Measurements from ENCODE around the gene NOTUM.
A peak's percentile ranks its signal among the peaks of the same experiment; 100 is the strongest.

Gene NOTUM

DNA sequence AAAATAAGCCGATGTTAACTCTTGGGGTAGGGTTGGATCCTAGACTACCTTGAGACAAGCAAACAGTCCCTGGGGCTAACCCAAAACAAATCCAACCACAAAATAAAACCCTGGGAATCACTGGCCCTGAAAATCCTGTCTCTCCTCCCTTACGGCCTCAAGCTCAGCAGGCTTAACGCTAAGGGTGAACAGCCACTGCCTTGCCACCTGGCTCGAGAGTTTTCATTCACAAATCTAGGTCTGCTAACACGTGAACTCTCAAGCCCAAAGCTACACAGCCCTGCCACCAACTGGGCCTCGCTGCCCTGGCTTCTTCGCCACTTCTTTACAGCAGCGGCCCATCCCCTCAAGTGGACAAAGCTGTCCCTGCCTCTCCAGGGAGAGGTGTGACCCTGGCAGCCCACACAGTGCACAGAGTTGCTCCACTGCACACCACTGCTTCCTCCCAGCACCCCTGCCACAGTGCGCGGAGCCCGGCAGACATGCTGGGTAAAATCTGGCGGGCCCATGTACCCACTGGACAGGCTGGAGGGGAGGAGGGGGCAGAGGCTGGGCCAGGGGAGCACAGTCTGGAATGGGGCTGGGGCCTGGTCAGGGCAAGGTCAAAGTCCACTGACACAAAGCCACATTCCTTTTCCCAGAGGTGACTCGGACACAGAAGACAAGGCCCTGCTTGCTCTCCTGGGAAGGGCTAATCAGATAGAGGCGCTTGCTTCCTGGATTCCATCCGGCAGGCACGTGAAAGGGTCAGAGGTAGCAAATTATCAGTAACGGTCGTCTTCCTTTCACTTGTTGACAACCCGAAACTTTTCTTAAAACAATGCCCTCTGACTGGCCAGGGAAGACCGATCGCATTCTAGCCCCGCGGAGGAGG, 50.8 kb downstream of the NOTUM start:
- DNase-seq (ENCODE audit: low spot score): peak; percentile 69

- DNase-seq (ENCODE audit: low spot score): no peak
Observed at GRCh38 chr17:81909231-81909630, 51.8 kb downstream of the NOTUM start.

- DNase-seq (ENCODE audit: low spot score): no peak
Observed at GRCh38 chr17:81908793-81909192, 52.2 kb downstream of the NOTUM start.

- DNase-seq (ENCODE audit: low spot score): no peak
Observed at GRCh38 chr17:81907219-81908145, 53.5 kb downstream of the NOTUM start.

DNA sequence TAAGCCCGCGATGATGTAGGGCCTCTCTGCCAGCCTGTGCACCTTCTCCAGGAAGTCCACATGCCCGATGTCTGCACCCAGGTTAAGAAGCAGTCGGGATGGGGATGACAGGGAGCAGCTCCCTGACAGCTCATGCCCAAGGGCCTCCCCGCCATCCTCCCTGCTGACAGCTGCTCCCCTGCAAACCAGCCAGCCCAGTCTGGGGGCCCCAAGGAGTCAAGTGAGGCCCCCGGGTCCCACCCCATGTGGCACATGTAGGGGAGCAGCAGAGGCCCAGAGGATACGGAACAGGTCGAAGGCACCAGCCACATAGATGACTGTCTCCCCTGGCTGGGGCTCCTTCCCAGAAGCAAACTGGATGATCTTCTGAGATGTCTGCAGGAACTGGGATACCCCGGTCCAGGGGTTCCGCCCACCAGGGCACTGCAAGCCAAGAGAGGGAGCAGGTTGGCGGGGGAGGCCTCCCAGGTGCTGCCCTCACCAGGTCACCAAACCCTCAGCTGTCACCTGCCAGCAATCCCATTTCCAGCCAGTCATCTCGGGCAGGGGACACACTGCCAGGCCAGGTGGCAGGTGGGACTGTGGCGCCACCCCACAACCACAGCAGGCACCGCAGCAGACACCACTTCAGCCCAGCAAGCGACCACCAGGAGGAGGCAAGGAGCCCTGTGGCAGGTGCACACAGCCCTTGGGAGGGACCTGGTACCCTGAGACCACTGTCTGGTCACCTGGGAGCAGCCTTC, 54.3 kb downstream of the NOTUM start:
- DNase-seq (ENCODE audit: low spot score): no peak

DNA sequence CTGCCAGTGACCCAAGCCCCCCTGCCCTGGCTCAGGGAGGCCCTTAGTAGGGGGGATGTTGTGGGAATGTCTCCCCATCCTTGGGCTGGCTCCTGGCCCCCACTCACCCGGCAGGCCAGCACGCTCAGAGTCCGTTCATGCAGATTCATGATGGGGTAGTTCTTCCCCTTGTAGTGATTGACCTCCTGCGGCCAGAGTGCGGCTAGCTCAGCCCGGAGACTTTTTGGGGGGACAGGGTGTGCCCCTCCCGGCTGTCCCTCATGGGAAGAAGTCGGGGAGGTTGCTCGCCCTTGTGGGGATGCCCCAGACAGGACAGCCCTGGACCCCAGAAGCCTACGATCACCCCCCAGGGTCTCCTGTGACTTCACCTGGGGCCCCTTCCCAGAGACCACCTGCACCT, 55.0 kb downstream of the NOTUM start:
- DNase-seq (ENCODE audit: low spot score): no peak

DNA sequence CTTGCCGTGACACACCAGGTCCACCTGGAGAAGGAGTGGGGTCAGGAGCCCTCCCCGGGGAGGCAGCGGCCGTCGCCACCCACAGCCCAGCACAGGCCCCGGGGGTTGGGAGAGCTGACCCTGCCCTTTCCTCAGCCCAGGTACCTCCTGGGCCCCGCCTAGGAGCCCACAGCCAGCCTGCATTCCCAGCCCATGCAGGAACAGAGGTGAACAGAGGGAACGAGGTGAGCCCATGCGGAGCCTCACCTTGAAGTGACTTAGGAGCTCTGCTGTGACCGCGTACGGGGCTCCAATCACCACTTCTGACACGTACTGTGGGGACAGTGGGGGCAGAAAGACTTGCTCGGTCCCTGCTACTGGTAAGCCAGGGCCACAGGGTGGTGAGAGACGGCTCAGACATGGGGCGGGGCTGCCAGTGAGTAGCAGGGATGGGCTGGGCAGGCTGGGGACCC, 55.5 kb downstream of the NOTUM start:
- DNase-seq (ENCODE audit: low spot score): no peak

DNA sequence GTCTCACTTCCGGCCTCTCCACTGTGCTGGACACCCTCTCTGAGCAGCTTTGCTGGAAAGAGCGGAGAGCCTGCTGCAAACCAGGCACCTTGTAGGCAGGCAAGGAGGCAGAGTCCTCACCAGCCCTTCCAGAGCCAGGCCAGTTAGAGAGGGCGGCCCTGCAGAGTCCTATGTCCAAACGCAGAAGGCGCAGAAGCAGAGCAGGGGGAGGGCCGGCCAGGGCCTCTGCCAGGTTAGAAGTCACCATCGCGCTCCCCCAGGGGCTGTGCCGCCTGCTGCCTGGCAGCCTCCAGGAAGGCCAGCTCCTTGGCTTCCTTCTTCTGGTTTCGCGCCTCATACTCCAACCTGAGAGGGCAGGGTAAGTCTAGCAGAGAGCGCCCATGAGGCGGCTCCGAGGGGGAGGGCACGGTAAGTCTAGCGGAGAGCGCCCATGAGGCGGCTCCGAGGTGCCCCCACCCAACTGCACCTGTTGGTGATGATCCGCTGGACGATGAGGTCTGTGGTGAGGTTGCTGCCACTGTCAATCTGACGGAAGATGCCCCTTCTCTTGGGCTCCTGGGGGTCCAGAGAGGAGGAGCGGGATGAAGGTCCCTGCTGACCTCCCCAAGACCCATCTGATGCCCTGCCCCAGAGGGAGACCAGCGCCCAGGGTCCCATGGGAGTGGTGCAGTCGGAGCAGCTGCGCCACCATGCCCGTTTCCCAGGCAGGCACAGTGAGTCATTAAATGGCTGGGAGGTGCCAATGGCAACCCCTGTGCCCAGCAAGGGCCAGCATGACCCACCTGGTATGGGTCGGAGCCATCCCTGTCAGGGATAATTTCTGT, 56.2 kb downstream of the NOTUM start:
- no peak for DNase-seq (ENCODE audit: low spot score)

- DNase-seq (ENCODE audit: low spot score): no peak
Observed at GRCh38 chr17:81903896-81904599, 56.9 kb downstream of the NOTUM start.

DNA sequence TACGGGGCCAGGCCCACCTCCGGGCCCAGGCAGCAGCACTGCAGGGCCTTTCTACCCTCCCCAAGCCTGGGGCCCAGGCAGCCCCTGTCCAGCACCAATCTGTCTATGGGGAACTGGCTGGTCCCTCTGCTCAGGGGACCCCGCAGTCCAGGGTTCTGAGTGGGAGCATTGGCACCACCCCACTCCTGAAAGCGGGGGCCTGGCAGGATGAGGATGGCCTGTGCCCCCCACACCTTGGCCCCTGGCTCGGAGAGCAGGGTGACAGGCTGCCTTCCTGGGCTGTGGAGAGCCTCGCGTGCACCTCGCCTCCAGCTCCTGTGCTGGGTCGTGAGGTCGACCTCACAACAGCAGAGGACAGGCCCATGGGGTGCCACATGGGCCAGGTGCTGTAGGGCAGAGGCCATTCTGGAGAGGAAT, 57.6 kb downstream of the NOTUM start:
- no peak for DNase-seq (ENCODE audit: low spot score)

DNA sequence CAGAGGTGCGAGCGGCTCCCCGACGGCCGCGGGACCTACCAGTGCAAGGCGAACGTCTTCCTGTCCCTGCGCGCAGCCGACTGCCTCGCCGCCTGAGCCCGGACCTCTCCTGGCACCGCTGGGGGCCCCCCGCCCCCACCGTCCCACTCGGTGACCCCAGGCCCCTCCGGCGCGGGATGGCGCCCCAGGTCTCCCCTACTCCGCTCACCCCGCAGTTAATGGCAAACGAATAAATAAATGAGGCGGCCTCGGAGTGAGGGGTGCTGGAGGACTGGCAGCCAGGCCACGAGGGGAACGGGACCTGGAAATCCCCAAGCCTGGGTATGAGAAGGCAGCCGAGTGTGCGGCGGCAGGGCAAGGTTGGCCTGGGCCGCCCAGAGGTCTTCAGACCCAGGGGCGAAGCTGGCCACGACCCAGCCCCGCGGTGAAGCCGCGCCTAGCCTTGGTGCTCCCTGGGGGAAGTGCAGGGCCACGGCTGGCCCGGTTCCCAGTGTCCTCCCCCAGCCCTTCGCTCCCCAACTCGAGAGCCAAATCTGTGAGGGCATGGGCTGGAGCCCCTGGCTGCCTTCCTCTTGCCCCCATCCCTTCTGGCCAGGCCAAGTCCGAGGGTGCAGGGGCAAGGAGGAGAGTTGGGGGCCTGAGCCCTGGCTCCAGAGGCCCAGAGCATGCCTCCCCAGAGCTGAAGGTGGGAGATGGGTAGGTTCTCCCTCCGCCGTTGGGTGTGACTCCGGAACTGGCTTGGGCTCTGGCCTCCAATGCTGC, 58.2 kb downstream of the NOTUM start:
- no peak for DNase-seq (ENCODE audit: low spot score)
